LNCAP (cell line): Measurements from ENCODE around the gene MPZL2.

ENCODE experiments used
- CTCF ChIP-seq: fragments of 450-650 bp; IDR thresholded peaks from 2 replicates; pipeline ENCODE4 v1.5.1; 2017; ENCODE audit warnings: mild to moderate bottlenecking

The MPZL2 gene

GRCh38 chr11:118305726-118306125 lies 41.6 kb upstream of the MPZL2 start:
- no peak for TF ChIP-seq CTCF

GRCh38 chr11:118304568-118305248 lies 40.6 kb upstream of the MPZL2 start, which contains the start of gene CD3E:
Gene CD3E (plus strand): TSS chr11:118304730. CDS start chr11:118304953, 223 bp downstream.
- no peak for TF ChIP-seq CTCF

- TF ChIP-seq CTCF: no peak
These were observed 40.1 kb upstream of the MPZL2 start for GRCh38 chr11:118304227-118304567.

GRCh38 chr11:118301600-118302195 lies 37.6 kb upstream of the MPZL2 start:
- no peak for TF ChIP-seq CTCF

- peak; percentile 75 for TF ChIP-seq CTCF
These were observed 31.8 kb upstream of the MPZL2 start for GRCh38 chr11:118295815-118296454.

GRCh38 chr11:118295199-118295598 lies 31.1 kb upstream of the MPZL2 start:
- no peak for TF ChIP-seq CTCF

- TF ChIP-seq CTCF: no peak
These were observed 30.0 kb upstream of the MPZL2 start for GRCh38 chr11:118294053-118294452.
